Hepatocyte (in vitro differentiated cells): ENCODE measurements around the gene GRHL1. TPM values are rescaled to one million over a fixed set of nuclear protein-coding genes. Genes with fewer than 3 reads are reported as not detected.

ENCODE experiments used
- DNase-seq: peaks from one replicate; pipeline ENCODE4 v3.0.0-alpha.2; 2016; ENCODE audit warnings: low spot score
- H2AFZ ChIP-seq: fragments of 200-600 bp; sonication (generic); 2 replicates; pipeline ENCODE4 v1.6.0; 2016; ENCODE audit warnings: antibody characterized with exemption, mild to moderate bottlenecking
- H3K27ac ChIP-seq: fragments of 200-600 bp; sonication (generic); 2 replicates; pipeline ENCODE4 v1.5.1; 2016; ENCODE audit warnings: mild to moderate bottlenecking
- H3K27me3 ChIP-seq: fragments of 200-600 bp; sonication (generic); 2 replicates; pipeline ENCODE4 v1.6.1; 2016
- H3K36me3 ChIP-seq: fragments of 200-600 bp; sonication (generic); replicated peaks from 2 replicates; pipeline ENCODE4 v1.5.1; 2016; ENCODE audit warnings: low read depth; ENCODE audit not compliant: insufficient read depth
- H3K4me1 ChIP-seq: fragments of 200-600 bp; sonication (generic); 2 replicates; pipeline ENCODE4 v1.5.1; 2016; ENCODE audit warnings: mild to moderate bottlenecking, moderate library complexity; ENCODE audit not compliant: insufficient read depth
- H3K4me2 ChIP-seq: fragments of 200-600 bp; sonication (generic); 2 replicates; pipeline ENCODE4 v1.6.0; 2016
- H3K4me3 ChIP-seq: fragments of 200-600 bp; sonication (generic); 2 replicates; pipeline ENCODE4 v1.5.1; 2016; ENCODE audit warnings: mild to moderate bottlenecking
- H3K79me2 ChIP-seq: fragments of 200-600 bp; sonication (generic); 2 replicates; pipeline ENCODE4 v1.6.0; 2017; ENCODE audit warnings: mild to moderate bottlenecking
- H3K9me2 ChIP-seq: fragments of 200-600 bp; sonication (generic); replicated peaks from 2 replicates; pipeline ENCODE4 v1.6.0; 2017; ENCODE audit warnings: mild to moderate bottlenecking; ENCODE audit not compliant: insufficient read depth
- H3K9me3 ChIP-seq: fragments of 200-600 bp; sonication (generic); 2 replicates; pipeline ENCODE4 v1.5.1; 2016; ENCODE audit warnings: low read depth, mild to moderate bottlenecking
- H4K20me1 ChIP-seq: fragments of 200-600 bp; sonication (generic); 2 replicates; pipeline ENCODE4 v1.6.0; 2016; ENCODE audit warnings: mild to moderate bottlenecking; ENCODE audit not compliant: insufficient read depth, poor library complexity, severe bottlenecking
- EZH2 ChIP-seq: fragments of 200-600 bp; sonication (generic); IDR thresholded peaks from 2 replicates; pipeline ENCODE4 v1.6.1; 2016; ENCODE audit warnings: antibody characterized with exemption, mild to moderate bottlenecking, borderline replicate concordance
- EZH2phosphoT487 ChIP-seq: fragments of 200-600 bp; sonication (generic); IDR thresholded peaks from one replicate; pipeline ENCODE4 v1.6.1; 2018; ENCODE audit warnings: antibody characterized with exemption, mild to moderate bottlenecking, low read depth, moderate library complexity; ENCODE audit not compliant: unreplicated experiment, severe bottlenecking
- WGBS: methylation state at CpG from one replicate; pipeline ENCODE4 v1.1.6; 2016; ENCODE audit warnings: low lambda C conversion rate; ENCODE audit errors: missing lambda C conversion rate; 5-methylcytosine and 5-hydroxymethylcytosine counted together
- polyA plus RNA-seq: library from polyadenylated mRNA; unstranded; fragments of >200 nt; fragmentation: Nextera tagmentation; extraction: Ambion mirVana; gene quantifications from 2 replicates; pipeline ENCODE4 v1.2.1, GENCODE V29; 2016
- total RNA-seq: library from RNA; depleted of rRNA; stranded (reverse); fragments of >200 nt; gene quantifications from 2 replicates; pipeline ENCODE4 v1.2.3, GENCODE V29; 2014
- TF ChIP-seq, protein P1 (sequence below): fragments of 200-600 bp; sonication (generic); IDR thresholded peaks from 2 replicates; pipeline ENCODE4 v1.5.1; 2016; ENCODE audit warnings: antibody characterized with exemption, mild to moderate bottlenecking; ENCODE audit not compliant: poor library complexity

Gene GRHL1
- total and polyA plus RNA-seq, 2 experiments from 2014 or later = 4.0 to 10.9 TPM

DNA sequence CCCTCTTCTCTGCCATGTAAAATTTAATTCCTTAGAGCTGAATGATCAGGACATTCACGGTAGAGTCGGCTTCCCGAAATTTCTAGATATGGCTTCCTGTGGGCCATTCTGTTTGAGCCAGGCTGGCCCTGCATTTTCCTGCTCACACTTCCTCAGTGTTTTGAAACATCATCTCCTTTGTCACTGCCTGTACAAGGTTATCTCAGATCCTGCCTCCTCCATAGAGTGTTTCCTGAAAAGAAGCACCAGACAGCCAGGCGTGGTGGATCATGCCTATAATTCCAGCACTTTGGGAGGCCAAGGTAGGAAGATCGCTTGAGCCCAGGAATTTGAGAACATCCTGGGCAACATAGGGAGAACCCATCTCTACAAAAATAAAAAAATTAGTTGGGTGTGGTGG is 43.6 kb downstream of the GRHL1 start:
- H3K27ac ChIP-seq = no peak overlapping the region
- no peak overlapping the region for H2AFZ ChIP-seq
- TF ChIP-seq EZH2phosphoT487 (no peak), EZH2 (no peak)
- TF ChIP-seq, protein P1, sequence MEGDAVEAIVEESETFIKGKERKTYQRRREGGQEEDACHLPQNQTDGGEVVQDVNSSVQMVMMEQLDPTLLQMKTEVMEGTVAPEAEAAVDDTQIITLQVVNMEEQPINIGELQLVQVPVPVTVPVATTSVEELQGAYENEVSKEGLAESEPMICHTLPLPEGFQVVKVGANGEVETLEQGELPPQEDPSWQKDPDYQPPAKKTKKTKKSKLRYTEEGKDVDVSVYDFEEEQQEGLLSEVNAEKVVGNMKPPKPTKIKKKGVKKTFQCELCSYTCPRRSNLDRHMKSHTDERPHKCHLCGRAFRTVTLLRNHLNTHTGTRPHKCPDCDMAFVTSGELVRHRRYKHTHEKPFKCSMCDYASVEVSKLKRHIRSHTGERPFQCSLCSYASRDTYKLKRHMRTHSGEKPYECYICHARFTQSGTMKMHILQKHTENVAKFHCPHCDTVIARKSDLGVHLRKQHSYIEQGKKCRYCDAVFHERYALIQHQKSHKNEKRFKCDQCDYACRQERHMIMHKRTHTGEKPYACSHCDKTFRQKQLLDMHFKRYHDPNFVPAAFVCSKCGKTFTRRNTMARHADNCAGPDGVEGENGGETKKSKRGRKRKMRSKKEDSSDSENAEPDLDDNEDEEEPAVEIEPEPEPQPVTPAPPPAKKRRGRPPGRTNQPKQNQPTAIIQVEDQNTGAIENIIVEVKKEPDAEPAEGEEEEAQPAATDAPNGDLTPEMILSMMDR = no peak
- no peaks in the 10 kb centered on the region for H3K36me3 ChIP-seq
- no peak overlapping the region for H3K4me3 ChIP-seq
- H3K4me1 ChIP-seq = no peaks in the 10 kb centered on the region
- no peaks in the 10 kb centered on the region for H3K9me3 ChIP-seq
- H3K9me2 ChIP-seq = no peaks in the 10 kb centered on the region
- H3K79me2 ChIP-seq = no peaks in the 10 kb centered on the region
- H3K27me3 ChIP-seq = no peaks in the 10 kb centered on the region
- H3K4me2 ChIP-seq = no peak overlapping the region
- 97% methylated on average over 5 of the region's 5 CpGs for WGBS
- no peaks in the 10 kb centered on the region for H4K20me1 ChIP-seq
- DNase-seq = no peak

DNA sequence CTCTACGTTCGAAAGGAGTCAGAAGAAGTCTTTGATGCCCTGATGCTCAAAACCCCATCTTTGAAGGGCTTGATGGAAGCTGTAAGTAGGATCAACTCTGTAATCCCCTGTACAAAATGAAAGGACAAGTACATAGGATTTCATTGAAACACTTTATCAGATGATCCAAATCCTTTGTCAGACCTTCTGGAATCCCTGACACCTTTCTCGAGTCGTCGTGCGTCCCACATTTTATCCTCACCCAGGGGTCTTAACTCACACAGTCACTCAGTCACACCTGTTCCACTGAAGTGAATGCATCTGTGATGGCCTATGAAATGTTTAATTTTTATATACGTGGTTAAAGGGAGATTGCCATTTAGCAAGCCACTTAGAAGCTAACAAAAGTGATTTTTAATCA is 44.8 kb downstream of the GRHL1 start:
- H3K4me1 ChIP-seq = no peaks in the 10 kb centered on the region
- 86% methylated on average over 7 of the region's 7 CpGs for WGBS
- no peak for TF ChIP-seq EZH2phosphoT487
- no peak for TF ChIP-seq EZH2
- TF ChIP-seq, protein P1 = no peak

DNA sequence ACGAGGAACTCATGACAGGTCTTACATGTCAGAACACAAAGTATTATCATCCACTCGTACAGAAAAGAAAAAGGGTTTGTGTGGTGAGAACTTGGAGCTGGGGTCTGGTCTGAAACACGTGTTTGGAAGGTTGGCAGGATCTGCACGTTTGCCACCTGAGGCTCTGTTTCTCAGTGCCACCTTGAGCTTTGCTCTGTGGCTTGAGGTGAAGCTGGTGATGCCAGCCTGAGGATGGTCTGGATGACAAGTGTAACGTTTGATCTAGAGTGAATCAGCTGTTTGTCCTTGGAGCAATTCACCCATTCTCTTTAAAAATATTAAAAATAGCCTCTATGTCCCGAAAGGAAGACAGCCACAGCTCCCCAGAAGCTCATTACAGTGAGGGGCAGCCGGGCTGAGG is 46.4 kb downstream of the GRHL1 start:
- H3K79me2 ChIP-seq = no peaks in the 10 kb centered on the region
- no peaks in the 10 kb centered on the region for H3K9me3 ChIP-seq
- H3K27ac ChIP-seq = no peak overlapping the region
- H3K4me2 ChIP-seq = no peak overlapping the region
- no peak overlapping the region for H3K4me3 ChIP-seq
- H3K27me3 ChIP-seq = no peaks in the 10 kb centered on the region
- no peak for DNase-seq
- no peak overlapping the region for H2AFZ ChIP-seq
- H3K36me3 ChIP-seq = no peaks in the 10 kb centered on the region
- no peaks in the 10 kb centered on the region for H3K4me1 ChIP-seq
- no peaks in the 10 kb centered on the region for H4K20me1 ChIP-seq
- 78% methylated on average over 7 of the region's 7 CpGs for WGBS
- TF ChIP-seq EZH2phosphoT487 (no peak), EZH2 (no peak)
- TF ChIP-seq, protein P1 = no peak
- H3K9me2 ChIP-seq = no peaks in the 10 kb centered on the region

More for the DNA sequence above, 44.8 kb downstream of the GRHL1 start:
- Histone ChIP-seq H4K20me1 (no peaks in the 10 kb centered on the region), H2AFZ (no peak overlapping the region), H3K4me3 (no peak overlapping the region), H3K9me2 (no peaks in the 10 kb centered on the region), H3K36me3 (no peaks in the 10 kb centered on the region), H3K4me2 (no peak overlapping the region), H3K79me2 (no peaks in the 10 kb centered on the region), H3K9me3 (no peaks in the 10 kb centered on the region), H3K27me3 (no peaks in the 10 kb centered on the region), H3K27ac (no peak overlapping the region)
- DNase-seq = no peak
